Stimulated activated CD8-positive, alpha-beta memory T cell treated with anti-CD3 and anti-CD28 coated beads, Interleukin-2, amount 100 ng/mL, for 1 hour (primary cell): ENCODE results near the gene GRID1.

Experiments
- DNase-seq, 2 donors: peaks; one replicate each; pipeline ENCODE4 v3.0.0-alpha.2; 2020; ENCODE audit warnings: low read depth in 2 of 2

GRID1 gene

DNA sequence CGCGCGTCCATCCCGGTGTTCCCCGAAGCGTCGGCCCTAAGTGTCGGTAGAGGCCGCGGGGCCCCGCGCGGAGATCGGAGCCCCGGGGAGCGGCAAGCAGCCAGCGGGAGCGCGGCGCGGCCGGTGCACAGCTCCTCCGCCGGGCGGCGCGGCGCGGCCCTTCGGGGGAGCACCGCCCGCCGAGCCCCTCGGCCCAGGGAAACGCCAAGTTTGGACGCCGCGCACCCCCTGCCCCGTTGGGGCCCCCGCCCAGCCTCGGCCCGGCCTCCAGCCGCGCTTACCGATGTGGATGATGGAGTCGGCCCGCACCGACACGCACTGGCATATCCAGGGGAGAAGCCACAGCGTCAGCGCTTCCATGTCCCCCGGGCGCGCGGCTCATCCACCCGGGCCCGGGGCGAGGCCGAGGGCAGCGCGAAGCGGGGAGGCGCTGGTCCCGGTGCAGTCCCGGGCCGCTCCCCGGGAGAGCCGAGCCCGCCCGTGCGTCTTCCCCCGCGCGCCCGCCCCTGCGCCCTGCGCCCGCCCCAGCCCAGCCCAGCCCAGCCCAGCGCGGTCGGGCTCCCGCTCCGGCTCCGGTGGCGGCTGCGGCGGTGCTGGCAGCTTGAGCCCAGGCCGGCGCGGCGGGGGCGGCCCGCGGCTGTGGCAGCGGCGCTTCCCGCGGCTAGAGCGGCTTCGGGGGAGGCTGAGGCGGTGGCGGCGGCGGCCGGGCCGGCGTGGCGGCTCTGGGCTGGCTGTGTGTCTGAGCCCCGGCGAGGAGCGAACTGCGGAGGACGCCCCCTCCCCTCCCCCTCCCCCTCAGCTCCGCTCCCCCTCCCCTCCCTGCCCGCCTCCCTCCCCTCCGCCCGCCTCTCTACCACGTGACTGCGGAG lies at the start of gene GRID1:
TSS of gene GRID1 (minus strand) at position 763 of the 869 bp plus-strand sequence.
- no peak for DNase-seq

DNA sequence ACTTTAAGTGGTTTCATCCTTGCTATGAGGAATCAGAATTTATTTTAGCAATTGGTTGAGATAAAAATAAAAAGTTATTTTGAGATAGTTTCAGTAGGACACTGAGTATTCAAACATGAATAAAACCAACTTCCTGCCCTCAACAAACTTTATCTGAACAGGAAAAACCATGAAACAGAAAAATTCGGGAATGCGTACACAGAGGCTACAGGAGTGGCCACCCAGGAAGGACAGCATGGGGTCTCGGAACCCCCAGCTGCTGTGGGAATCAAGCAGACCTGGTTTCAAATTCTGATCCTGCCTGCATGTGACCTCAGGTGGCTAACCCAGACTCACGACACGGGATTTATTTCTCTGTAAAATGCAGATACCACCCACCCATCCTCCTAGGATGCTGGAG lies 49.0 kb upstream of the GRID1 start:
- no peak for DNase-seq

DNA sequence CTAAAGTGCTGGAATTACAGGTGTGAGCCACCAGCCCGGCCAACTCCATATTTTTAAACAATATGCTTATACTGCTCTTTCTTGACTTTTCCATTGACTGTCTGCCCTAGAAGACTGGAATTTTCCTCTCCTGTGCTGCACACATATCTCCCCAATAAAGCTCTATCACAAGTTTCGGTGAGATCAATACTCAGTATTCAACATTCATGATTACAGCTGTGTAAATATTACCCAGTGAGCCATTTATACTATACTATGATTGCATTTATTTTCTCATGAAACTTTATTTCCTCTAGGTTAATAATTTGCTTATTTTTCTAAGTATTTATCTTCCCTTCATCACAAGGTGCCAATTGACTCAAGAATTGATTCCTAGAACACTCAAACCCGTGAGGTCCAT lies 48.5 kb upstream of the GRID1 start:
- no peak for DNase-seq

DNA sequence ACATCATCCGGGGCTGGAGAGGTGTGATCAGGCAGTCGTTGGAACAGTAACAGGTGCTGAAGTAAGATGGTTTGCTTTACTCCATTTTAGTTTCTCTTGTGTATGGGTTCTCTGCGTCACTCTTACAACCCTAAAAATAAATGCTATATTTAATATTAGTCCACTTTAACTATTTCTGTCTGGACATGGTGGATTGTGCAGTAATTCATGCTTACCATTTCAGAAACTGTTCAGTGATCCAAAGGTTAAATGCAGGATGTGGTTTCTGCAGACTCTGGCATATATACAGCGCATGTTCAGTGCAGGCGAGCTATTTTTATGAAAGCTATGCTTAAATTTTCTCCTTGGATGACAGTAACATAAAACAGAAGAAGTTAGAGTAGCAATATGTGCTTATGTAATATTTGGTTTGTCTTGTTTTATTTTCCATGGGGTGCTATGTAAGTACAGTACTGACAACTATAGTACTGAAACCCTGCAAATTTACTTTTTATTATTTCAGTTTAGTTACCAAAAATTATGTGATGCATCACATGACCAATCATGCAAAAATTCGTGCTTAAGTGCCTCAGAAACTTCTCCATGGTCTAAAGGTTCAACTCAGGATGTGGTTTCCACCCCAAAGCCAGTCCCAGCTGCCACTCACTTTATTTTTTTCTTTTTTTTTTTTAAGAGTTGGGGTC lies 46.6 kb upstream of the GRID1 start:
- no peak for DNase-seq

DNA sequence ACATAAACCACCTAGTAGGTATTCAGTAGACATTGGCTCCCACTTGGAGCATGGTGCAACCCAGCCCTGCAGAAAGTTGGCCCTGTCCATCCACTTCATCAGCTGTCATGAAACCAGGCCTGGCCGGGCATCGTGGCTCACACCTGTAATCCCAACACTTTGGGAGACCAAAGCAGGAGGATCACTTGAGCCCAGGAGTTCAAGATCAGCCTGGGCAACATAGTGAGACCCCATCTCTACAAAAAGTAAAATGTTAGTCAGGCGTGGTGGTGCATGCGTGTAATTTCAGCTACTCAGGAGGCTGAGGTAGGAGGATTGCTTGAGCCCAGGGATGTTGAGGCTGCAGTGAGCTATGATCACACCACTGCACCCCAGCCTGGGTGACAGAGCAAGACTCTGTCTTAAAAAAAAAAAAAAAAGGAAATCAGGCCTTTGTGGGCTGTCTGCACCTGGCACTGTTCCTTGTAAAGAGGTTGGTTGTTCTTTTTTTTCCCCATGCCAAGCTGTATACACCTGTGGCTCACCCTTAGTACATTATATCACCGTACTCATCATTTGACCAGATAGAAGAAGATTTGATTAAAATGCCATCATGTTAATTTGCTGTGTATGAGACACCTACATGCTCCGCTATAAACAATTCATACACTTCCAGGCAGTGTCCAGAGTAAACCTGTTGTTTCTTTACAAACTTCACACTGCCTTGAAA lies 45.4 kb upstream of the GRID1 start:
- DNase-seq: no peak

DNA sequence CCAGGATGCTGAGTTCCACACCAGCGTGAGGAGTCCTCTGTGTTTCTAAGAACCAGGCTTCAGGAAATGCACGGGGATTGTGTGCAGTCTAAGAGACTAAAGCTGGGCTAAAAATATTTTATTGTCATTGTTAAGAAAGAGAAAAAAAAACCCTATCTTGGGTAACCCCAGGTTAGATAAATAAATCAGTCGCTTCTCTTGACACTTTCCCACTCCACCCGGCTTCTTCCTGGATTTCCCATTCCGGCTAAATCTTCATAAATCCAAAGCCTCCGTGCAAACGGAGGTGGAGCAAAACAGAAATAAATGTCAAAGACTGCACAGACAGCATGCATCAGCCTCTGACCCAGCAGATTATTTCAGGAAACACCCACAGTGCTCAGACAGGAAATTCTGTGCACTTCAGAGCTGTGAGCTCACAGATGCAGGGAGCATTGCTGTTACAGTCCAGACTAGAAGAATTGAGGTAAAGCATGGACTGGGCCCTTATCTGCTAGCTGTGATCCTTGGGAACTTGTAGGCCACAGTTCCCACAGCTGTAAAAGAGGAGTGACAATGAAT lies 44.8 kb upstream of the GRID1 start:
- no peak for DNase-seq

DNA sequence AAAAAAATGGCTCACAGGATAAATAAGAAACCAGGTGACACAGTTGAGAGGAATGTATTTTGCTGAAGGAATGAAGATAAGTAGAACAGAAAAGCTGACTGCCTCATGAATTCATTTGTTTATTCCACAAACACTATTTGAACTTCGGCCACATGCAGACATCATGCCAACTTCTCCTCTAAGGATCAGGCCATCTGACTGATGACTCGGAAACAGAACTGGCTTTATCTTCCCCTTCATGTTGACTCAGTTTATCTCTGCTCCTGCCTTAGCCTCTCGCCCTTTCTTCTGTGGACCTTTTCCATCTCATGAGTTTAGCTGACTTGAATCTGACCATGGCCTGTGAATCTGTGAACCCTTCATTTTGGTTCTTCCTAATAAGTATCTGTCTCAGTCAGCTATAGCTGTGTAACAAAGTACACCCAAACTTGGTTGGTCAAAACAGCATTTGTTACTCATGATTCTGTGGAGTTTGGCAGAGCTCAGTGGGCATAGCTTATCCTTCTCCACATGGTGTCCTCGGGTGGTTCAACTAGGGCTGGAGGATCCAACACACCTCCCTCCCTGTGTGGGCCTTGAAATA lies 44.0 kb upstream of the GRID1 start:
- no peak for DNase-seq

DNA sequence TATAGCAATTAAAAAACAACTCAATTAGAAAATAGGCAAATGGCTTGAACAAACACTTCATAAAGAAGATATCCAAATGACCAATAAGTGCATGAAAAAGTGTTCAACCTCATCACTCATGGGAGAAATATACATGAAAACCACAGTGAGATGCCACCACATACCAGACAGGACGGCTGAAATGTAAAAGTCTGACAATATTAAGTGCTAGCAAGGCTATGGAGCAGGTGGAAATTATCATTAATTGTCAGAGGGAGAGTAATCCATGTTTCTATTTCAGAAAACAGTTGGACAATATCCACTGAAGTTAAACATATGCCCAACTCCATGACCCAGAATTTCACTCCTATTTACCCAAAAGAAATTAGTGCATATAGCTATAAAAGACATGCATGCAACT lies 42.6 kb upstream of the GRID1 start:
- no peak for DNase-seq

DNA sequence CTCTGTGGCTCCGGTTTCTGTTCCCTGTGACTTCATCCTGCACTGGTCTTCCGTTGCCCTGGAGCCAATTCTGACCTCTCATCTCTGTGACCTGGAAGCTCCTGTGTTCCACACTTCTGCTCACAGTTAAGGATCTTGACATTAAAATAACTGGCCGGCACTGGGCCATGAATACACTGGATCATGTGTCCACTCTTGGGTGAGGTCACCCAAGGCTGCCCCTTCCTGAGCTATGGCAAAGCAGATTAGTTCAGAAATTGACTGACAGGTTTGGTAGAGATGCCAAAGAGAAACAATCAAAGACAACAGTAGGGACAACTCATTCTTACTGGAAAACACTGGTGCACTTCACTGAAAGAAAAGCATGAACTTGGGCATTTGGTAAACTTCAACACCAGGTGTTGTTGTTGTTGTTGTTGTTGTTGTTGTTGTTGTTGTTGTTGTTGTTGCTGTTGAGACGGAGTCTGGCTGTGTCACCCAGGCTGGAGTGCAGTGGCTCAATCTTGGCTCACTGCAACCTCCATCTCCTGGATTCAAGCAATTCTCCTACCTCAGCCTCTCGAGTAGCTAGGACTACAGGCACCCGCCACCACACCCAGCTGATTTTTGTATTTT lies 36.7 kb upstream of the GRID1 start:
- DNase-seq: no peak

DNA sequence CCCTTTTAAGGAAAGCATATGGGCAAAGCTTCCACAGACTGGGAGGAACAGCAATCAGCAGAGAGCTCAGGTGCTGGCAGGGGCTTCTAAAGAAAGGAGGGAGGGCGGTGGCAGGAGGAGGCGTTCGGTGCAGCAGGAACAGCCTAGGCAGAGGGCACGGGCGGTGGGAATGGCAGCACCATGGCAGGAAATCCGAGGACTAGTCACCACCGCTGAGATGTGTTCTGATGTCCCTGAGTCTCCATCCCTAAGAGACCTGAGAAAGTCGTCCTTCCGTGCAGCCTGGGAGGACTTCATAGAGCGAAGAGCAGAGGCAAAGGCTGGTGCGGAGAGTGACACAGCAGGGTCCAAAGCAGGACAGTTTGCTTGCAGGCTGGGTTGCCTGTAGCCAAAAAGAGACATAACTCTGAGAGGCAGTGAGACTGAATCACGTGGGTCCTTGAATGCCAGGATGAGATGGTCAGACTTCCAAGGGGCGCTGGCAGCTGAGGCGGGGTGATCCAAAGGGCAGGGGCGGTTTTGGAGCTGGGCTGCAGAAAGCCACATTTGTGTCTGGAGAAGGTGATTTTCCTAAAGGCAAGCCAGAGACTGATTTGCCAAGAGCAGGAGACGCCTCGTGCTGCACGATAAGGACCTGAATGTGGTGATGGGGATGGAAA lies 35.8 kb upstream of the GRID1 start:
- DNase-seq: no peak

DNA sequence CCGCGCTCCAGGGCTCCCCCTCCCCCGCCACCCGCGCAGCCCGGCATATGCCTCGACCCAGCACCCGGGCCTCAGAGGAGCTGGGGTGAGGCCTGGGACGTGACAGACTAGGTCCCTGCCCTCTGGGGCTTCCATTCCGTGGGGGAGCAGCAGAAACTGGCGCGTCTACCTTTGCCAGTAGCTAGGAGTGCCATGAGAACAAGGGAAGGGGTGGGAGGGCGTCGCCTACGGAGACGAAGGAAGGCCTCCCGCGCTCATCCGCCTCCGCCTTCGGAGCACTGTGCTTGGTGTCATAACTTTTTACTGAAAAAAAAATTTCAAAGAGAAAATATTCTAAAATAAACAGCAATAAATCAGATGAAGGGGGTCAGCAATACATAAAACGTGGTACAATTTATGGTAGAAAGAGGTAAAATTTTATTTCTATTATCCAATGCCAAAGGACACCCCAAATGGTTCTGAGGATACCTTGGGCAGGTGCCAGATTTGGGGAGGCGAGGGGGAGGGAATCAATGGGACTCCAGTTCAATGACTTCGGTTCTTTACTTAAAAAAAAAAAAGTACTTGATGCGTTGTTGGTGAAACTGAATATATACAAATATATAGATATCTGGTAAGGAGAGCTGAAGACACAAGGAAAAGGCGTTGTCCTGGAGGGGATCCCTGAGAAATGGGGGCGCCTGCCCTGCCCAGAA lies 35.1 kb upstream of the GRID1 start:
- no peak for DNase-seq

DNA sequence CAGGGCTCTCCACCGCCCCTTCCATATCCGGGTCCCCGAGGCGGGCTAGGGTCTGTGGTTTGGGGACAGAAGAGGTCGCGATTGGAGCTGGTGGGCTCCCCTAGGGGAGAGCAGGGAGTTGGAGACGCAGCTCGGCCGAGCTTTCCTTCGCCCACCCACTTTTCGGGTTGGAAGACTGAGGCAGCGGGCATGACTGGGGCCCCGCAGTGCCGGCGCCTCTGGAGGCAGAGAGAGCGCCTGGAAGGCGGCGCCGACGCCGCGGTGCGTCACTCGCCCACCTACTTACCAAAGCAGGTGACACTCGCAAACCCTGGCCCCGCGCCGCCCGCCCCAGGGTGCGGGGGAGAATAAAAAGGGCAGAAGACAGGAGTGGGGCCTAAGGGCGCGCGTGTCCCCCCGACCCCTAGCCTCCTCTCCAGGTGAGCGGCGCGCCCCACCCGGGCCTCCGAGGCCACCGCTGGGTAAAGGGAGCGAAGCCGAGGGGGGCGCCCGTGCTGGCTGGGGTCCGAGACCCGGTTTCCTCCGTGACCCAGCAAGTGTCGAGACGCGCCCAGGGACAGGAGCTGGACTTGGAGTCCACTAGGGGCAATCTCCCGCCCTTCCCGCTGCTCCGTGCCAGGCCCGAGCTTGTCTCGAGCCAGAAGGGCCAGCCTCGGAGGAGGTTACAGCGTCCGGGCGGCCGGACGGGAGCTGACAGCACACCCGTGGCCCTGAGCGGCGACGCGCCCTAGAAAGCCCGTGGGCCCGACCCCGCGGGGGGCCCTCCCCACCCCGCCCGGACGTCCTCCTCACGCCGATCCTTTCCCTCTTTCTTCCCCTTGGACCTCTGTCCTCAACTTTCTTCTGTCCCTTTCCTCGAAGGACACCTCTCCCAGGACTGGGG lies 34.4 kb upstream of the GRID1 start:
- DNase-seq: peak in 1 of 2 donors; percentile 50

DNA sequence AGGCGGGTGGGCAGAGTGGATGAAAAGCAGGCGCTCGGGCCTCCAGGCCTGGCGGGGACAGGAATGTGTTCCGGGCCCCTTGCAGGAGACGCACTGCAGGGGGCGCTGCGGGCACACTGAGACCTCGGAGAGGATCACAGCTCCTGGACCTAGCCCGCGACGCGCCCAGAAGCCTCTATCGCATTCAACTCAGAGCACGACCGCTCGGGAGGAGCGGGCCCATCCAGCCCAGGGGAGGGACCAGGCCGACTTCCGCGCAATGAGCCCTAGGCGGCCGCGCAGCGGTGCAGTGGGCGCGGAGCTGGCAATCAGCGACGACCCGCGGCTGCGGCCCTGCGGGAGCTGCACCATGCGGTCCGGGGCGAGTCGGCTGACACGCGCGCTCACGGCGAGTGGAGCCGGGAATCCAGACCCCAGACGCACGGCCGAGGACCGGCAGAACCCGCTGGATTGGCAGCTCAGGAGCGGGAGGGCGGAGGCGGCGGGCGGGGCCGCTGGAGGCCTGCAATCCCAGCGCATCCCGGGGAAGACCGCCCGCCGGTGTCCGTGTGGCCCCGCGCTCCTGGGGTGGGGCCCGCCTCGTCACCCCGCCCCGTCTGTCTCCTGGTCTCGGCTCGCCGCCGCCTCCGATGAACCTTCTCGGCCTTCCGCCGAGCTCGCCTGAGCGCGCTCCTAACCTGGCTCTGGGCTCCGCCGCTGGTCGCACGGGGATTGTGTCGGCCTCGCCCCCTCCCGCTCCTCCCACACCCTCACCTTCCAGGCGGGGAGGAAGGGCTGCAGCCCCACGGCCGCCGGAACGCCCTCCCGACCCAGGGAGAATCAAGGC lies 33.5 kb upstream of the GRID1 start:
- peak; percentile 83 to 89 for DNase-seq

DNA sequence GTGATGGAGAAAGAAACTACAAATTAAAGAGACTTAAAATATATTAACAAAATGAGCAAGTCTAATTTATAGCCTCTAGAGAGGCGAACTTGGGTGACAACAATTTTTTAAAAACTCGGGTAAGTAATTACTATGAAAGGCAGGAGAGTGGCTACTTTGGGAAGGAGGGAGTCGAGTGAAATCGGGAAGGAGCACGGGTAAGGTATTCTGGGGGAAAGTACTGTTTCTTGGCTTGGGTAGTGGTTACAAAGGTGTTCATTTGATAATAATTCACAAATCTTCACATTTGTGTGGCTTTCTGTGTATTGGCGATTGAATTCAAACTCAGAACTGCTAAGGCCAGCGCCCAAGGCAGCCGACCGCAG lies 32.9 kb upstream of the GRID1 start:
- no peak for DNase-seq

DNA sequence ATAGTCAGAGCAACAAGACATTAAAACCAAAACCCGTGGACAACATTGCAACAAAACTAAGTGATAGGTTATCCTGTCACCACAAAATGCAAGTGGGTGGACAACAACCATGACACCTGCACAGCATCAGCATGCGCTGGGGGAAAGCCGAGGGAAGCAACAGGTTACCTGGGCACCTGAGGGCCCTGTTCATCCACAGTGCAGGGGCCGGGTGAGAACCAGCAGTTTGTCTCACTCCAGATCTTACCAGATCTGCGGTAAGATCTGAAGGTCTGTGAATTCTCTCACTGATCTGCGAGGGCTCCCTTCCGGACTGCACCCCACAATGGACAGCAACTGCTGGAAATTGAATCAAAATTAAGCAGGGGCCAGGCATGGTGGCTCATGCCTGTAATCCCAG lies 30.5 kb upstream of the GRID1 start:
- no peak for DNase-seq

DNA sequence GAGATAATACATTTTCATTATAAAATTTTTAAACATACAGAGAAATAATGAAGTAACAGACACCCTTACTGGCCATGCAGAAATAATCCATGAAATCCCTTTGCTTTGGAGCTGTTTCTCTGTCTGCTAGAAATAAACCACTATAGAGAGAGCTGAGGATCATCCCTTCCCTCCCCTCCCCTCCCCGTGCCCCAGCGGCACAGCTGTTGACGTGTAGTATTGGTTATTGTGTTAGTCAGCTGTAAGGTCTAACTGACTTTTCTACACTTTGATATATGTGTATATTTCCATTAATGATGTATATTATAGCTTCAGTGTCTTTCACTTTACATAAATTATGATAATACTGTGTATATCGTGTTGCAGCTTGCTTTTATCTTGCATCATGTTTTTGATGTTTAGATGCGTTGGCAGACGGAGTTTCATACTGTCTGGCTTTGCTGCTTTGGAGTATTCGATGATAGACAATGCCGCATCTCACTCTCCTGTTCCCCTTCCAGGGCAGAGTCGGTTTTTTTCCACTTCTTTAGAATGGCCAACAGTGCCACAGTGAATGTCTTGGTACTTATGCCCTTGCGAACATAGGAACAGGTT lies 27.4 kb upstream of the GRID1 start:
- DNase-seq: no peak

DNA sequence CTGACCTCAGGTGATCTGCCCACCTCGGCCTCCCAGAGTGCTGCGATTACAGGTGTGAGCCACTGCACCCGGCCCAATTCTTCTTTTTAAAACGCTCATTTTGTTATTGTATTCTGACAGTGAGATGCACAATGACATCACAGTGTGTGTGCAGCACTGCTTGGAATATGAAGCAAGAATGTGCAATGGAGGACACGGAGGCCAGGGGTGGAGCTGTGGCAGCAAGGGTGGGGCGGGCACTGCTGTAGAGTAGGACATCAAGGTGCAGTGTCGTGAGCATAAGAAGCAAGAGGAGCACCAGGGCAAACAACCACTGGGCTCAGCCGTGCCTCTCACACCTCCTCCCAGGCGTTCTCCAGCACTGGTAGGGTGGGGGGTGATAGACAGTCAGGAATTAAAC lies 26.8 kb upstream of the GRID1 start:
- no peak for DNase-seq

DNA sequence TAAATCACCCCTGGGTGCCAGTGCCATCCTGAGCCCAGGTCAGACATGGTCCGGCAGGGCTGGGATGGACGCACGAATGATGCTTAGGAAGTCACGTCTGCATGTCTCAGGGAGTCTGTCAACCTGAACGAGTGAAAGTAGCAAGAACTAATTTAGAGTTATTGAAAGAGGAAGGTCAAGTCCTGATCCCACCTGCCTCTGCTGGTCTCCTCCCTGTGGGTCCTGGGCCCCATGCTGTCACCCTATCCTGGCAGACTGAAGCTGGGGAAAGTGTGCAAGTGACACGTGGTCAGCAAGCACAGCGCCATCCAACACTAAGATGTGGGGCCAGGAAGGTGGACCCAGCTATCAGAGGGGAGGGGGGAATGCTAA lies 26.1 kb upstream of the GRID1 start:
- no peak for DNase-seq
